Raji (cell line): ENCODE data around the gene PURB.

Experiments used
- POLR2A ChIP-seq: IDR thresholded peaks from 2 replicates; pipeline ENCODE4 v1.6.1; 2011; ENCODE audit warnings: low read depth, low read length, control low read depth; ENCODE audit not compliant: insufficient read depth

Gene PURB

DNA sequence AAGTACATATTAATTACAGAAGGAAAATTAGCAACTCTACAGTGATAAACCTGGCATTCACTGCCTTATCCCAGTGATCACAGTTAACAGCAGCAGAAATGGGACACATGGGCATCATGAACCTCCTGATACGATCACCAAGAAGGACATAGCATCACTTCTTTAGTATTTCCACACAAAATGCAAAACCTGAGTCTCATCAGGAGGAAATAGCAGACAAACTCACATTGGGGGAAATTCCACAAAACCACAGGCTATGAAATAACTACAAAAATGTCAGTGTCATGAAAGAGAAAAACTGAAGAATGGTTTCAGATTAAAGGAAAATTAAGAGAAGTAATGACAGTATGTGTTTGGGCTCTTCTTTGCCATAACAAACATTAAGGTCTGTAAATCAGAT, 12.0 kb upstream of the PURB start:
- TF ChIP-seq POLR2A: no peak

DNA sequence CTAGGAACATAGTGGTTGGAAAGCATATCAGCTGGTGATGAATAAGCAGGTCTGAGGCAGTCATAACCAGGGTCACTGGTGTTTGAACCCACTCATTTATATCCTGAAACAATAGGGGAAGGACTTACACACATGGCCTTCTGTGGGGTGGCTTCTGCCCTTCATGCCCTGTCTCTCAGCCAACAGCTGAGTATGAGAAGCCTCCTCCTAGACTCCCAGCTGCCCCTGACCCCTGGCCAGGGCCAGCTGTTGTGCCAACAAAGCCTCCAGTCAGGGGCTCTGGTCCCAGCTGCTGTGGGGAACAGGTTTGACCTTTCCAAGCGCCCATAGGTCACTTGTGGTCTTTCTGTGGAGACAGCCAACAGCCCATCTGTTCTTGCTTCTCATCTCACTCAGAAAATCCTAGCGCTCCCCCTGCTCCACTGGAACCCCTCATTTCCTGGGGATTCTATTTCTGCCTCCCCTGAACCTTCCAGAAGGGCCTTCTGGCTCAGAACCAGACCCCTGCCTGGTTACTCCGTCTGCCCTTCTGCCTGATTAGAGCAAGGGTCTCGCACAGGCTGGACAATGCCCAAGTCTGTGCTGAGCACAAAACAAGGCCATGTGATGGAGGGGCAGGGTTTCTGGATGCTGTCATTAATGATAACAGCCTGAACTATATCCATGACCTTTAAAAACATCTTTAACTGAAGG, 9.7 kb upstream of the PURB start:
- no peak for TF ChIP-seq POLR2A

DNA sequence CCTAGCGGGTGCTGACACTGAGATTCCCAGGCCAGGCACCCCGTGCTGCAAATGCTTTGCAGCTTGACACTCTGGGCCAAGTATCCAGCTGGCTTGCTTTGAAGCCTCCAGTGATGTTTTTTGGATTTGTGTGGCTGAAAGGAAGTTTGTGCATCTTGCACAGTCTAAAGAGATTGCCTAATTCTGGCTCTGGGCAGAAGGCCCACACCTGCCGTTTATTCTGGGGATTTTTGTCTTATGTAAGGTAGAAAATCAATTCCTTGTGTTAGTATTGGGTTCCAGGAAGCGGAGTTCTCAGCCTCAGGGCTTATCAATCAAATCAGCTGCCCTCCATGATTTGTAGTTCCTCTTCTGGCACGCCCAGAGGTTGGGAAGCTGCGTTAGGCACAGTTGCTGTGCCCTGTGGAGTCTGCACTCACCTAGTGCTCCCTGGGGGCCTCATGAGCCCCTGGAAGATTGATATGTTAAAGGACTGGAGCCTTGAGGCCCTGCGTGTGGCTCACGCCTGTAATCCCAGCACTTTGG, 8.4 kb upstream of the PURB start:
- no peak for TF ChIP-seq POLR2A

DNA sequence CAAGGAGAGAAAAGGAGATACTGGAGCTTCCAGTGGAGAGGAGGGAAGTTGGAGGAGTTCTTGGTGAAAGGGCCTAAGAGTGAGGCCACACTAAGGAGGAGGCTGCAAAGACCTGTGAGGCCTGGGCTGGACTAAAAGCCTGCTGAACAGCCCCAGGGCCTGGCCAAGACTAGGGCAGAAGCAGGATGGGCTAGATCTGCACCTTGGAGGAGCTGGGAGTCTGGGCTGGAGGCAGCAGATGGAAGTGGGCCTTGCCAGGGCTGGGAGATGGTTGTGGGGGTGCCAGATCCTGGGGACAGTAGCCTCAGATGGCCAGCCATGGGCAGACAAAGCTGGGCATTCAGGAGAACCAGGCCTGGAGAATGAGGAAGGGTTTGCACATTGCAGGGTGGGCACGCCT, 6.5 kb upstream of the PURB start:
- no peak for TF ChIP-seq POLR2A

DNA sequence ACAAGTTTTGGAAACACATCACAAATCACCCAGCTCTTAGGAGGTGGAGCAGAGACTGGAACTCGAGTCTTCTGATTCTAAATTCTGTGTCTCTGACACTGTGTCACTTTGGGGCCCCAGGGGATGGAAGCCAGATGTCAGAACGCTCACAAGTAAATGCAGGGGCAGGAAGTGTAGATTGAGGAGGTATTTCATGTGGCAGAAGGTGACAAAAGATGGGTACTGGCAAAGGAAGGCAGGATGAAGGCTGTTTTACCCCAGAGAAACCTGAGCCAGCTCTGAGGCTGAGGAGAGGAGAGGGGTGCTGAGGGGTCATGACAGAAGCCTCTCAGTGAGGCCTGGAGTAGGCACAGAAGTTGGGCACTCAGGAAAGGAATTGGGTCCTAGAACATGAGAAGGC, 6.0 kb upstream of the PURB start:
- TF ChIP-seq POLR2A: no peak

DNA sequence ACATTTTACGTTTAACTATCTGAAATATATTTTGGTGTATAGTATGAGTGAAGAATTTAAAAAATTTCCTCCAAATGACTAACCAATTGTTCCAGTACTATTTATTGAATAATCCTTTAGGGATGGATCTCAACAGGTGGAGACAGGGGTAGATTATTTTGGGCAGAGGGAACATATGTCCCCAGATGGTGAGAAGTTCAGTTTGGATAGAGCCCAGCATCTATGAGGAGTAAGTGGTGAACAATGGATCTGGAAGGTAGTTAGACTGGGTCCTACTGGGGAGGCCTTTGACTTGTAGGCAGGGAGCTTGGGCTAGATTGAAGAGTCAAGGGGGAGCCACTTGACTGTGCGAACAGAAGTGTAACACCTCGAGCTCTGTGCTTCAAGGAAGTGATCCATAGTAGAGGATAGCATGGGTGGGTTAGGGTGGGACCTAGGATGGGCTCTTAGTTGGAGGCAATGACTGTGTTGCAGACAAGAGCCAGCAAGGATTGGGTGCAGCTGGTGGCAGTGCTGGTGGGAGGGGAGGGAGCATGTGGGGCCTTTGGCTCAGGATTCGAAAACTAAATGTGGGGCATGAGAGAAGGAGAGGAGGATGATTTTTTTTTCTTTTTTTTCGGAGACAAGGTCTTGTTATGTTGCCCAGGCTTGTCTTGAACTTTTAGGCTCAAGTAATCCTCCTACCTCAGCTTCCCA, 3.9 kb upstream of the PURB start:
- no peak for TF ChIP-seq POLR2A

DNA sequence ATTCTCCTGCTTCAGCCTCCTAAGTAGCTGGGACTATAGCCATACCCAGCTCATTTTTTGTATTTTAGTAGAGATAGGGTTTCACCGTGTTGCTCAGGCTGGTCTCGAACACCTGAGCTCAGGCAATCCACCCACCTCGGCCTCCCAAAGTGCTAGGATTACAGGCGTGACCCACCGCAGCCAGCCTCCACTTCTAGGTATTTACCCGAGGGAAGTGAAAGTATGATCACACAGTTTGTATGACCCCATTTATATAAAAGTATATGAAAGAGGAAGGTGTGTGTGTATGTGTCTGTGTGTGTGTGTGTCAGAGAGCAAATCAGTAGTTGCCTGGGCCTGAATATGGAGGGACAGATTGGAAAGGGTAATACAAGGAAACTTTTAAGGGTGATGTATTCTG, 2.0 kb upstream of the PURB start:
- no peak for TF ChIP-seq POLR2A

DNA sequence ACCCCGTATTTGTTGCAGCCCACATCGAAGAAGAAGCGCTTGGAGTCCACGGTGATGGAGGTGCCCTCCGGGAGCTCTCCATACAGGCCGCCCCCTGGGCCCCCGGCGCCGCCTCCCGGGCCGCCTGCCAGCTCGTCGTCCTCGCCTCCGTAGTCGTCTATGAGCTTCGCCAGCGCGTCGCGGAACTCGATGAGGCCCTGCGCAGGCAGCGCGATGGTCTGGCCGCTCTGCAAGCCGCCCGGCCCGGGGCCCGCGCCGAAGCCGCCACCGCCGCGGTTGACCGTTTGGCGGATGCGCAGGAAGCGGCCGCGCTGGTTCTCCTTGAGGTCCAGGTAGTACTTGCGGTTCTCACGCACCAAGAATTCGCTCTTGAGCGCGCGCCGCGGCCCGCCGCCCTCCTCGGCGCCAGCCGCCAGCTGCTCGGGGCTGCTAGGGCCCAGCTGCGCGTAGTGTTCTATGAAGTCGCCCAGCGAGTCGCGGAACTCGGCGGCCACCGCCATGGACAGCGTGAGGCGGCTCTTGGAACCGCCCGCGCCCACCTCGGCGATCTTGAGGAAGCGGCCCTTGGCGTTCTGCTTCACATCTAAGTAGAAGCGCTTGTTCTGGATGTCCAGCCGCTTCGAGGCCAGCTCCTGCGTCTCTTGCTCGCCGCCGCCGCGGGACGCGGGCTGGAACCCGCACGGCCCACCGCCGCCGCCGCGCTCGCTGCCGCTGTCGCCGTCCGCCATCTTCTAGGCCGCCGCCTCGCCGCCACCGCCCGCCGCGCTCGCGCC, 523 bp downstream of the PURB start:
- no peak for TF ChIP-seq POLR2A

DNA sequence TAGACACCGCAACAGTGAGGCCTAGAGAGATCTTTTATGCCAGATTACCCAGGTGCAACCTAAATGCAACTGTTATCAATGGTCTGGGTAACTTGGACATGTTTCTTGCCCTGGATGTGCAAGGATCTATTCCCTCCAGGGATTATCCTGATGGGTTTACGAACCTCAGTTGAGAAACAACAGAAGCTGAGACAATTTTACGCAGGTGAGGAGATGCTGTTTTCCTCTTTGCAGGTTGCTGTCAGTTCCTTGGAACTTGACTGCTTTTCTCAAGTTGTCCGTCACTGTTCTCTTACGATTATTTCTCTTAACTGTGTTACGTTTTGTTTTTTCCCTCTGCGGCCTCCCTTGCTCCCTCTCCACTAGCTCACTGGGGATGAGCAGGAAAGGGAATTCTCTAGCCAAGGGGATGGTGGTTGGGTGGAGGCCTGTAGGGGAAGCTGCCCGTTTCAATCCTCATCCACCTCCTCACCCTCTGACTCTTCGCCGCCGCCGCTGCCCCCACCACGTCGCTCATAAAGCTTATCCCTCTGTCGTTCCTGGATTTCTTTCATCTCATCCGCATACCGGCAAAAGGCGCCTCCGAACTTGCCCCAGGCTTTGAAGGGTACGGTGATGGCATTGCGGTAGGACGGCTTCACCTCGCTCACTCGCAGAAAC, 1.2 kb downstream of the PURB start:
- no peak for TF ChIP-seq POLR2A

DNA sequence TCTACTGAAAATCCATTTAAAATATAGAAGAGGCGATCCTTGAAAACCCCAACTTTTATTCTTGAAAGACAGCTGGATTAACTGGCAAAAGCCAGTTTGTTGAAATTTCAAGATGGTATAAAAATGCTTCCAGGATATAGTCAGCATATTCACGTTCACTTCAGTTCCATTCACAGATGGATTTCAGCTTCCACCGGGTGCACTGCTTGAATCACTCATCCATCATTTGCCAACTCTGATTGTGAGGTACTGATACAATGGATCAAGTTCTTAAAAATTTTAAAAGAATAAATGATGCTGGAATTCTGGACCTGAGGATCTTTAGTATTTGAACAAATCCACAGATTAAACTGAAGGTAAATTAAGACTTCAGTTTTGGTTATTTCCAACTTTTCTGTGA, 2.4 kb downstream of the PURB start:
- TF ChIP-seq POLR2A: no peak

DNA sequence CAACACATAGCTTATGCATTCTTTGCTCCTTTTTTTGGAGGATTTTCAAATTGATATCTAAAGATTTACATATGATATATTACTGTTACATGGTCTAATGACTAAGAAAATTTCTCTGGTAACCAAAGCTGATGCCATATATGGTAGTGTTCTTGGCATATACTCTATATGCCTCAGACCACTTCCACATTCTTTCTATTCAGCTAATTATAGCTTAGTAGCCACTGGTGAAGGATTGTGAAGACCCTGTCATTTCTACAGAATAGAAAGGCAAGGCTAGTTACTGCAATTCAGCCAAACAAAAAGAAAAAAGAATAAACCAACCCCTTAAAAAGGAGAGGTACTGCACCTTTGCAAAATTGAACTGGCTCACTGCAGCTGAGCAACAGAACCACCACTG, 3.7 kb downstream of the PURB start:
- TF ChIP-seq POLR2A: no peak

DNA sequence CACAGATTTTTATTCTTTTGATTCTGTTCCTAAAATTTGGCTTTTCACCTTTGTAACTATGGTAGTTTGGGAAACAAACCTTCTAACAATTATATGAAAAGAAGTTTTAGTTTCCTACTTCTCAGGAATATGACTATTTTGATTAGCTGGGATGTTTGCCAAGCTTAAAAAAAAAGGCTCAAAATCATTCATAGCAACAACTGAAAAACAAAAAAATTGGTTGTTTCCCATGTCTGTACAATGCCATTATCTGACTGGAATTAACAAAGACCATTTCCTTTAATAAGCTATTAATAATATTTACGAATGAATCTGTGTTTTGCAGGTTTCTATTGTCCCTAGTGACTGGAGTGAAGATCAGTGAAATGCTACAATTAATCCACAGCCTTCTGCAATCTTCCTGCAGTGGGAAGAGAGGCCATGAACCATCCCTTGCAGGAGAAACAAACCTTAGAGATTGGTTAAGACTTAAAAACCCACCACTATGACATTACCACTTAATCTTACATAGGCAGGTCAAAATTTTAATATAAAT, 4.2 kb downstream of the PURB start:
- TF ChIP-seq POLR2A: no peak

DNA sequence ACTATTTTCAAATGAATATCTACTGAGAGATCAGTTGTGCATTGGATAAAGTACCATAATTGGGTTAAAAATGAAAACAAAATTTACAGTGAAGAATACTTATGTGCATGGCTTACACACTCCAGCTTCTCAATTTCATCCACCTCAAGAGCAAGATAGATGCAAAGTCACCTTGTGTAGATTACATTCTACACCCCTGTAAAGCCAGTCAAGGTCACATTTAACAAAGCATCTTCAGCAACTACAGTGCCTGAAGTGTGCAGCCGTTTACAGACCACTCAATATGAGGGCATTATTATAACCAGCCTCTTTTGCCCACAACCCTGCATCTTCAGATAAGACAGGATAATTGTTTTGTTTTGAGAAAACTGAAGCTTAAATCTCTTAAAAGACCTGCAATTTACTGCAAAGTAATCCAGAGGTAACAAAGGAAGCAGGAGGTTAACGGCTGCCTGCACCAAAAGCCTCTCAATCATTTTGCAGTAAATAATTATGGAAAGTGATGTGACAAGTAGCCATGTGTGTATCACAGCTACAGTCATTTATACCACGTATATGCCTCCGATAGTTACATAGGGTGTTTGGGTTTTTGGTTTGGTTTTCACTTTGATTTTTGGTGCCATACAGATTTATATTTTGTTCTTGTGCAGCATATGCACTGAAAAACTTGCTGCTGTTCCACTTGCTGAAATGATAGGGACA, 4.9 kb downstream of the PURB start:
- no peak for TF ChIP-seq POLR2A

DNA sequence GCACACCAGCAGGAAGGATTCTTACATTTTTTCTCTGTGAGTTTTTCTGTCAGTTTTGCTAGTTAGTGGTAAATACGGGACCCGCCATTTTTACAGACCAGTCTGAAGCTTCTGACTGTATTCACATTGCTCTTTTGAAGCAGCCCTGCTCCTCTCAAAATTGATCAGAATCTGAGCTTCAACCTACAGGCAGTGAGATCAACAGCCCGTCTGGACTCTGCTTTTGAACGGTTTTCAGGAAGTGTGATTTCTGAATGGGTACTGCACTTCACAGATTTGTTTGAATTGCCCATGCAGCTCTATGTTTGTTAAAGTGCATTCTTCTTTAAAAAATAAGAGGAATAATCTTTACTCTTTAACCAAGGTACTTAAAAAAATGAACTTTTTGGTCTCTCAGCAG, 8.9 kb downstream of the PURB start:
- no peak for TF ChIP-seq POLR2A
